ENCODE results near the gene KRT3.

Gene KRT3

DNA sequence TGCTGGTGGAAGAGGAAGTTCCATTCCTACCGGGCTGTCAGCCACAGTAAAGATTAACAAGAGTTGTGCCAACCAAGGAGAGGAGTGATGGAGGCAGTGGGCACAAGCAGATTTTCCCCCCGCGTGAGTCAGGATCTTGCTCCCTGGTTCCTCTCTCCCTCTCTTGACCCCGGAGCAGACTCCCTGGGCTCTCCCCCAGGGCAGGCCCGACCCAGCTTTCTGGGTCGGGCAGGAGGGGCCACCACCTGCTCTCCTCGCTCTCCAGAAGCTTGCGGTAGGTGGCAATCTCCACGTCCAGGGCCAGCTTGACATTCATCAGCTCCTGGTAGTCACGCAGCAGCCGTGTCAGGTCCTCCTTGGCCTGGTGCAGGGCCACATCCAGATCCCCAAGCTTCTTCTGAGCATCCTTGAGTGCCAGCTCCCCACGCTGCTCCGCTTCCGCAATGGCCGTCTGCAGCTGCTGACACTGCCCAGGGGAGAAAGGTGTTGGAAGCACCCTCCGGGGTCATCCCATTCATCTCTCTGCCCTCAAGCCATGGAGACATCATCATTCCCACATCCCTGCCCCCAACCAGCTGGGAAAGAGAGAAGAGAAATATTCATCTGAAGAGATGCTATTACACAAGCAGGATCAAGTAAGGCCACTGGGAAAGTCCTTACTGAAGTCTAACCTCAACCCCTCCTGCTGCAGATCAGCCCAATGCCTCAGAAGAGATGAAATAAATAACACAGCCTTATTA is 27.0 kb upstream of the KRT3 start:
- TF ChIP-seq GATA1 (IDR thresholded peaks at IDR 0.05; ENCODE audit: low read depth, low read length) (no peak), POLR2A (IDR thresholded peaks at IDR 0.05; ENCODE audit: low read length) (no peak)
- no peak for DNase-seq

- TF ChIP-seq POLR2A (IDR thresholded peaks at IDR 0.05; ENCODE audit: low read length) (no peak), GATA1 (IDR thresholded peaks at IDR 0.05; ENCODE audit: low read depth, low read length) (no peak)
- DNase-seq = no peak
These were observed 26.1 kb upstream of the KRT3 start for GRCh38 chr12:52821826-52822660.

DNA sequence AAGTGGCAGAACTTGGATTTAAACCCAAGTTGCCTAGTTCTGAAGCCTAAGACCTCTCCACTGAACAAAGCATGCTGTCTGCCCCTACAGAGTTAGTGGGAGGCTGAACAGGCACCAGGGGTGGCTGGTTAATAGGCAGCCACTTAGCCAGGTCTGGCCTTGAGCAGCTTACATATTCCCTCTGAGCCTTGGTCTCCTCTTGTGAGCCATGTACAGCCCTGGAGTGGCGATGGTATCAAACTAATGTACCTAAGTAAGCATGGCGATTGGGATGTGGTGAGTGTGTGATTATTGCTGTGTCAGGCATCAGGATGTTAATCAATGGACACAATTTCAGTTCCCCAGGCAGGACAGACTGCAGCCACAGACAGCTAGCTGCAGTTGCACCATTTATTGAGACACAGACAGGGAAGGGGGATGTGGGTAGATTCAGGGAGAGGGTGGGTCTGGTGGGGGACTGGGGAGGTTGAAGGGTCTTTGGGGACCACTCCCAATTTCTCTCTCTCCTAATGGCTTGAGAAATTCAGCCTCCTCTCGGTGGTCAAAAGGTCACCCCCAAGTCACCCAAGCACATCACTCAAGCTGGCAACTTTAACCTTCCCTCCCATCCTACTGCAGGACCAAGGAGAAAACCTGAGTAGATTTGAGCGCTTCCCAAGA is 25.3 kb upstream of the KRT3 start:
- no peak for TF ChIP-seq POLR2A (IDR thresholded peaks at IDR 0.05; ENCODE audit: low read length)
- TF ChIP-seq GATA1 (IDR thresholded peaks at IDR 0.05; ENCODE audit: low read depth, low read length) = no peak
- no peak for DNase-seq

GRCh38 chr12:52820521-52820920 is 24.6 kb upstream of the KRT3 start:
- DNase-seq = no peak
- TF ChIP-seq GATA1 (IDR thresholded peaks at IDR 0.05; ENCODE audit: low read depth, low read length) (no peak), POLR2A (IDR thresholded peaks at IDR 0.05; ENCODE audit: low read length) (no peak)

- TF ChIP-seq GATA1 (IDR thresholded peaks at IDR 0.05; ENCODE audit: low read depth, low read length) = no peak
- no peak for TF ChIP-seq POLR2A (IDR thresholded peaks at IDR 0.05; ENCODE audit: low read length)
- DNase-seq = no peak
These were observed 24.0 kb upstream of the KRT3 start for GRCh38 chr12:52819731-52820510.

DNA sequence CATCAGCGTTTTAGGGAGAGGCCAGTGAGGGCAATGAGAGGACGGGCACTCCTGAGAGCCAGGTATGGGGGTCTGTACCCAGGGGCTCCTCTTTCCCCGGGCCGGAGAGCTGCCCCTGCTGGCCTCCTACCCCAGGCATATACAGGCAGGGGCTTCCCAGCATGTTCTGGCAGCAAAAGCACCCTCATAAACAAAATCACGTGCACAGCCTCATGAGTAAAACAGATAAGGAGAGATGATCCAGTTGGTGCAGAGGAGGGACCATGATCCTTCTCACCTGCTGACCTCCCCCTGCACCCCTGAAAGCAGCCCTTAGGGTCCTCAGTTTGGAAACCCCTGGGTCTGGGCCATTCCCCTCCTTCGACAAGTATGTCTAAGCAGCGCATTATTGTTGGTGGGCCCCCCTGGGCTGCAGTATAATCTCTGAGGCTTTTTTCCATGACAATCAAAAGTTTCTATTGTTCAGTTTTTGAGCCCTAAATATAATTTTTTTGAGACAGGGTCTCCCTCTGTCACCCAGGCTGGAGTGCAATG is 23.0 kb upstream of the KRT3 start:
- TF ChIP-seq POLR2A (IDR thresholded peaks at IDR 0.05; ENCODE audit: low read length) = no peak
- TF ChIP-seq GATA1 (IDR thresholded peaks at IDR 0.05; ENCODE audit: low read depth, low read length) = no peak
- no peak for DNase-seq

DNA sequence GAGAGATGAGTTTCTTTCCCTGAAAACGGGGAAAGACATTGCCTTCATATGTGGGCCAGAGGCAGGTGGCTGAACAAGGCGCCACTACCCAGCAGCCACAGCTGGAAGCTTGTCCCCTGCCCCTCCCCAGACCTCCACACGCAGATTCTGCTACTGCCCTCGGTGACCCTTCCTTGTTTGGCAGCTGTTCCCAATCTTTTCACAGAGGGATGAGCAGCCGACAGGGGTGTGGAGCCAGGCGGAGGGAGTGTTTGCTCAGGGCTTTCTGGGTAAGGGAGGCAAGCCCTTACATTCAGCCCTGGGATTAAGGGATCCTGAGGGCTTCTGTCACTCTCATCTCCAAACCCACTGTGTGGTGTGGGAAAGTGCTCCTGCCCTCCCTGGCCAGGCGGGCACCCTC is 22.5 kb upstream of the KRT3 start:
- no peak for DNase-seq
- no peak for TF ChIP-seq GATA1 (IDR thresholded peaks at IDR 0.05; ENCODE audit: low read depth, low read length)
- no peak for TF ChIP-seq POLR2A (IDR thresholded peaks at IDR 0.05; ENCODE audit: low read length)

DNA sequence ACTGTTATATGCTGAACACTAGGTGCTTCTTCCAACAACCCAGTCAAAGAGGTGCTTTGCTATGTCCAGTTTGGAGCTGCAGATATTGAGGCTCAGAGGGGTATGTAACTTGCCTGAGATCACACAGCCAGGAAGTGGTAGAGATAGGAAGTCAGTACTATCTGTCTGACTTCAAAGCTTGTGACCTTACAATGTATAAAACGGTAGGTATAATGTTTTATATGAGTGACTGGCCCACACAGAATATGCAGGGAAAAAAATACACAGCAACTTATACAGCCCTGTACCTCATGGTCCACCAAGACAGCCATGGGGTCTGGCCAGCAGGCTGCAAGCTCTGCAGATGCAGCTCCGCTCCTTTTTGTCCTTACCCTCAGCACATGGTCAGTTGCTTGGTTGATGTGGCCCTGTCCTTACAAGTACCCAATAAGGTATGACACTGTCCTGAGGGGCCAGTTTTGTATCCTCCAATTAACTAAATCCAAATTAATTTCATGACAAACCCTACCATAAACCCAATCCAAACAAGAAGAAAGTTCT is 21.9 kb upstream of the KRT3 start:
- no peak for DNase-seq
- no peak for TF ChIP-seq GATA1 (IDR thresholded peaks at IDR 0.05; ENCODE audit: low read depth, low read length)
- TF ChIP-seq POLR2A (IDR thresholded peaks at IDR 0.05; ENCODE audit: low read length) = no peak

GRCh38 chr12:52817003-52817698 is 21.2 kb upstream of the KRT3 start:
- TF ChIP-seq GATA1 (IDR thresholded peaks at IDR 0.05; ENCODE audit: low read depth, low read length) (no peak), POLR2A (IDR thresholded peaks at IDR 0.05; ENCODE audit: low read length) (no peak)
- DNase-seq = no peak

- no peak for TF ChIP-seq GATA1 (IDR thresholded peaks at IDR 0.05; ENCODE audit: low read depth, low read length)
- no peak for TF ChIP-seq POLR2A (IDR thresholded peaks at IDR 0.05; ENCODE audit: low read length)
- no peak for DNase-seq
These were observed 20.0 kb upstream of the KRT3 start for GRCh38 chr12:52815676-52816588.

- TF ChIP-seq POLR2A (IDR thresholded peaks at IDR 0.05; ENCODE audit: low read length) (no peak), GATA1 (IDR thresholded peaks at IDR 0.05; ENCODE audit: low read depth, low read length) (no peak)
- no peak for DNase-seq
These were observed 19.2 kb upstream of the KRT3 start for GRCh38 chr12:52815161-52815560.

Data from erythroblast (primary cell).